ENCODE measurements around the gene THAP4.

DNA sequence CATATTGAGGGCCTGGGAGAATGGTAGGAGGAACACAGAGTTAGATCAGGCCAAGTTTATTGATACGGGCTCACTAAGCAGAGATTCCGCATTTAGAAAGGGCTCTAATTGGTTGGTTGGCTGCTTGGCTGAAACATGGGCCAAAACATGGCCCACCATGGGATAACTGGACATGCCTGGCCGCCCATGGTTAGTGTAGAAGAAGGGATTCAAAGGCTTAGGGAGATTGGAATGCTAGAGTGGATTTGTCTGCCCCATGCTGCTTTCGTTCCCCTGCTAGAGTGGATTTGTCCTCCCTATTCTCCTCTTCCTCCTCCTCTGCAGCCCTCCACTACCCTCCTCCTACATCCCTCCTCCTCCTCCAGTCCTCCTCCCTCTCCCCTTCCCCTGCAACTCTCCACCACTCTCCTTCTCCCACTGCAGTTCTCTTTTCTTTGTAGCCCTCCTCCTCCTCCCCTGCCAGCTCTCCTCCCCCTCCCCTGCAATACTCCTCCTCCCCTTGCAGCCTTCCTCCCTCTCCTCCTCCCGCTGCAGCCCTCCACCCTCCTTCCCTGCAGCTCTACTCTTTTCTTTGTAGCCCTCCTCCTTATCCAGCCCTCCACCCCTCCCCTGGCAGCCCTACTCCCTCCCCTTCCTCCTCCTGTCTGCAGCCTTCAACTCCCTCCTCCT, 61.2 kb downstream of the THAP4 start:
- TF ChIP-seq, protein P1, sequence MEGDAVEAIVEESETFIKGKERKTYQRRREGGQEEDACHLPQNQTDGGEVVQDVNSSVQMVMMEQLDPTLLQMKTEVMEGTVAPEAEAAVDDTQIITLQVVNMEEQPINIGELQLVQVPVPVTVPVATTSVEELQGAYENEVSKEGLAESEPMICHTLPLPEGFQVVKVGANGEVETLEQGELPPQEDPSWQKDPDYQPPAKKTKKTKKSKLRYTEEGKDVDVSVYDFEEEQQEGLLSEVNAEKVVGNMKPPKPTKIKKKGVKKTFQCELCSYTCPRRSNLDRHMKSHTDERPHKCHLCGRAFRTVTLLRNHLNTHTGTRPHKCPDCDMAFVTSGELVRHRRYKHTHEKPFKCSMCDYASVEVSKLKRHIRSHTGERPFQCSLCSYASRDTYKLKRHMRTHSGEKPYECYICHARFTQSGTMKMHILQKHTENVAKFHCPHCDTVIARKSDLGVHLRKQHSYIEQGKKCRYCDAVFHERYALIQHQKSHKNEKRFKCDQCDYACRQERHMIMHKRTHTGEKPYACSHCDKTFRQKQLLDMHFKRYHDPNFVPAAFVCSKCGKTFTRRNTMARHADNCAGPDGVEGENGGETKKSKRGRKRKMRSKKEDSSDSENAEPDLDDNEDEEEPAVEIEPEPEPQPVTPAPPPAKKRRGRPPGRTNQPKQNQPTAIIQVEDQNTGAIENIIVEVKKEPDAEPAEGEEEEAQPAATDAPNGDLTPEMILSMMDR (IDR thresholded peaks at IDR 0.05): no peak
- TF ChIP-seq POLR2AphosphoS5 (IDR thresholded peaks at IDR 0.05): no peak
- no peak for TF ChIP-seq POLR2A (IDR thresholded peaks at IDR 0.05)
